OCI-LY3 (cell line): ENCODE measurements around the gene MSN.

Experiments used
- CTCF ChIP-seq: fragments of 200-600, 300-600 bp; sonication (generic); IDR thresholded peaks from 2 replicates; pipeline ENCODE4 v1.5.1; 2014; ENCODE audit warnings: antibody characterized with exemption, low read length, low read depth
- EZH2phosphoT487 ChIP-seq: fragments of 200-600 bp; shearing (Covaris generic); IDR thresholded peaks from 2 replicates; pipeline ENCODE4 v1.6.1; 2018; ENCODE audit warnings: antibody characterized with exemption, mixed run types, low read depth

DNA sequence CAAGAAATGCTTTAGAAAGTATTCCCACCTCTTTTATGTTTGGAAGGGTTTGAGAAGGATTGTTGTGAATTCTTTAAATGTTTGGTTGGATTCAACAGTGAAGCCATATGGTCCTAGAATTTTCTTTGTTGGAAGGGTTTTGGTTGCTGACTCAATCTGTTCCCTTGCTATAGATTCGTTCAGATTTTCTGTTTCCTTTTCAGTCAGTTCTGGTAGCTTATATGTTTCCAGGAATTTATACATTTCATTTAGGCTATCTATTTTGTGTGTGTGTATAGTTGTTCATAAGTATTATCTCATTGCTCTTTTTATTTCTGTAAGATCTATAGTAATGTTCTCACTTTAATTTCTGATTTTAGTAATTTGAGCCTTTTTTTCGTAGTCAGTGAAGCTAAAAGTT, 114.4 kb downstream of the MSN start:
- no peak for TF ChIP-seq CTCF
- no peak for TF ChIP-seq EZH2phosphoT487
